Tongue (tissue), 2 donors: Measurements from ENCODE around the gene TNRC18. TPM values are rescaled to one million over a fixed set of nuclear protein-coding genes. Genes with fewer than 3 reads are reported as not detected.
"Not testable (repeated sequence)": the region's sequence is repeated elsewhere in the genome, so short reads cannot be mapped to it uniquely, and the experiment has no call there.

Experiments used
- DNase-seq: peaks from one replicate; pipeline ENCODE4 v3.0.0-alpha.2; 2015
- total RNA-seq: library from RNA; depleted of rRNA; stranded (reverse); fragments of >200 nt; gene quantifications from one replicate; pipeline ENCODE4 v1.2.3, GENCODE V29; 2014

TNRC18 gene
- total RNA-seq, 1 donor from 2014 or later = 63.0 TPM

DNA sequence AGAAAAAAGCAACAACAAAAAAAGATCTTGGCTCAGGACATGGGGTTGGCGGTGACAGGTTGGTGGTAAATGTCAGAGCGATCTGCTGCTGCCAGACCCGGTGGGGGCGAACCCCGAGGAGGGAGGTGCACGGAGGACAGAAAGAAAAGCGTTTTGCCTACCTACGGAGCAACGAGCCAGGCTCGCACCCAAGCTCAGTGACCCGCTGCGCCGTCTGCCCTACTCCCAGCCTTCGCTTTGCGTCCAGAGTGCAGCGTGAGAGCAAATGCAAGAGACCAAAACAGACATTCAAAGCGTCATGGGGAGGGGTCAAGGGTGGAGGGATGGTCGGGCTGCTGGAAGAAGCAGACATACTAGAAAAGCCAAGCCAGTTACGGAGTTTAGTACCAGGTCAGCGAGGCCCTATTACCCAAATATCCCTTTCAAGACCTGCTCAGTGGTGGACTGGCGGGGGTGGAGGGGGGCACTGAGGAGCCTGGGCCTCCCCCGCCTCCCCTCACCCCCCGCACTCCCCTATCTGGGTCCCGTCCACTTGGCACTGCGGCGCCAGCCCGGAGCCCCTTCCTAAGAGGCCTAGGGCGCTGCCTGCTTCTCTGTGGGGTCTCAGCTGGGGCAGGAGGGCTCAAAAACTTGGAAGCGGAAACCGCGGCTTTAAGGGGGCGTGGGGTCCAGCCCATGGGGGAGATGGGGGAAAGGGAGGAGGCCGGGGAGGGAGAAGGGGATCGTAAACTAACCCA is 74.0 kb downstream of the TNRC18 start:
- DNase-seq = no peak

GRCh38 chr7:5349005-5349380 is 74.6 kb downstream of the TNRC18 start:
- DNase-seq = no peak

DNA sequence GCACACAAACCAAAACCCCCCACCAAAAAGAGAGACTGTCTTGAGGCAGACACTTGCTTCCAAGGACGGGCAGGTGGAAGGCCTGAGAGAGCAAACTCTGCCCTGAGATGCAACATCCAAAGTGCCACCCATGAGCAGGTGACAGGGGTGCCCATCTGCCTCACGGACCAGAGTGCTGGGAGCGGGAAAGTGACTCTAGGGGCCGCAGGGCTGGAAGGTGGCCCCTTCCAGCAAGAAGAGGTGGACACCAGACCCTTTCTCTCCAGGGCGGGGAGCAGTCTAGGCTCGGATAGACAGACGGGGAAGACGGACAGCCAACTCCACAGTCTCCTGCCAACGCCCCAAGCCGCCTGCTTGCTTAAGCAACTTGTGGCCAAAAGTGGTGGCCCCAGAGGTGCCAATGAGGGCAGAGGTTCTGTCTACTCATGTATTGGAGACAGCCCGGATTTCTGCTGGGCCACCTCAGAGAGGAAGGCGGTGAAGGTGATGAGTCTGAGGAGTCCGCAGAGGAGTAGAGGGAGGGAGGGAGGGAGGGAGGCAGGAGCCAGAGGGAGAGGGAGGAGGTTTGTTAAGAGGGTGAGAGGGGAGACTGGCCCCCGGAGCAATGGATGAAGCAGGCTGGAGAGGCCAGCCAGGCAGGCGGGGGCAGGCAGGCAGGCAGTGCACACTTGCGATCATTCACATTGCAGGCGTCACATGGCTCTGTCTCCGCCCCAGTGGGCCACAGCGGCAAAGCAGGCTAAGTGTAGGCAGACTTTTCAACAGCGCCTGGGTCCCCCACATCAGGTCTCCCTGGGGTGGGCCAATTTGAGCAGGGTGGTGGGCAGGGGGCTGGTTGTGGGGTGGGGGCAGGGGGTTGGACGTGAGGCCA is 75.3 kb downstream of the TNRC18 start:
- no peak for DNase-seq

DNA sequence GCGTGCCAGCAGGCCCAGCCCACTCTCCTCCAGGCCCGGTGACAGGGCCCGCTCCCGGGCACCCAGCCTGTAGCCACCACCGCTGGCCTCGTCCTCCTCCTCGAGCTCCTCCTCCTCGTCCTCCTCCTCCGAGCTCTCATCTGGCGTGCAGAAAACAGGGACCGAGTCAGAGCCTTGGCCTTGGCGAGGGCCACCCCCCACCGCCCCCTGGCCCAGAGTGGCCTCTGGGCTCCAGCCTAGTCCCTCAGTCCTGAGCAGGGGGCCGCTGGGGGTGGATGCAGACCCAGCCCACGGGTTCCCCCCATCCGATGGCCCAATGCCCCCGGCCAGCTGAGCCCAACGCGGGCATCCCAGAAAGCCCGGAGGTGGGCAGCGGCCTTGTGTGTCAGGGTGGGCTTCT is 78.0 kb downstream of the TNRC18 start:
- no peak for DNase-seq

DNA sequence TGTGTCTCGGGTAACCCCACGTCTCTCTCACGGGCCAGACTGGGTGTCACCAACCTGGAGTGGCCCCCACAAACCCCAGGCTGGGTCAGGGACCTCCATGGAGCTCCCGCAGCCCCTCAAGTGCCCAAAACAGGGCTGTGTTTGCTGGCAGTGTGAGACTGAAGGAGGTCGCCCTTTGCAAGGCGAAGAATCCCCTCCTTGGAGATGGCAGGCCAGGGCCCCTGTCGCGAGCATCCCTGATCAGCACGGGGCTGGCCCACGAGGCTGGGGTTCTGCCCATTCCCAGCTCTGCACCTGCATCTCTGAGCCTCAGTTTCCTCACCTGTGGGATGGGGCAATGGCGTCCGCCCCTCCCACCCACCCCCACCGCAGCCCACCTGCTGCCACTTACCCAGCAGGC is 78.5 kb downstream of the TNRC18 start:
- DNase-seq = no peak

DNA sequence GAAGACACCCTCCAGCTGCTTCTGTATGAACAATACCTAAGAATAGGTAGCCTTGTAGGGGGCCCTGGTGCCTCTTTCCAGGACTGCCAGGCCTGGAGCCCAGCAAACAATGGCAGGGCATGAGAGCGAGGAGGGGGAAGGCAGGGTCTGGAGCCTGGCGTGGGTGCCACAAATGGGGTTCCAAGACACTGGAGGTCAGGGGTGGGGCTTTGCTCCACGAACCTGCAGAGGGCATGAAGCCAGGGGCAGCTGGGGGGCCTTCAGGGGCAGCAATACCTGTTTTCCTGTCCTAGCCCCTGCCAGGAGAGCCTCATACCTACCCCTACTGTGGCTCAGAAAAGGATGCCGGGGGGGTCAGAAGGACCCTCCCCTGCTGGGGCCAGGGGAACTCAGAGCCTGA is 79.3 kb downstream of the TNRC18 start:
- no peak for DNase-seq

DNA sequence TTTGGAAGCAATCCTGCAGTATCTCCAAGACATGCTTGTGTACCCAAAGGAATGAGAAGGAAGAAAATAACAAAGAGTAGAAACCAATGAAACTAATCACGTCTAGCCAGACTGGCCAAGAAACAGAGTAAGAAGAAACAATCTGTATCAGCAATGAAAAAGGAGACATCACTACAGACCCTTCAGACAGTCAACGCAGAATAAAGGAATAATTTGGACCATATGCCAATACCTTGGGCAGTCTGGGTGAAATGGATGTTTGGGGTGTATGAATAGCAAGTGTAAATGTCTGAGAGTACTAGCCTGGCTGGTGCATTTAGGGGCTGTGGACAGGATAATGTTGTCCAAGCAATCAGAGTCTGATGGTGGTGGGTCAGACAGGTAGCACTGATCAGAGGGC is 79.8 kb downstream of the TNRC18 start:
- DNase-seq = no peak

- no peak for DNase-seq
These were observed 81.0 kb downstream of the TNRC18 start for GRCh38 chr7:5342631-5343030.

DNA sequence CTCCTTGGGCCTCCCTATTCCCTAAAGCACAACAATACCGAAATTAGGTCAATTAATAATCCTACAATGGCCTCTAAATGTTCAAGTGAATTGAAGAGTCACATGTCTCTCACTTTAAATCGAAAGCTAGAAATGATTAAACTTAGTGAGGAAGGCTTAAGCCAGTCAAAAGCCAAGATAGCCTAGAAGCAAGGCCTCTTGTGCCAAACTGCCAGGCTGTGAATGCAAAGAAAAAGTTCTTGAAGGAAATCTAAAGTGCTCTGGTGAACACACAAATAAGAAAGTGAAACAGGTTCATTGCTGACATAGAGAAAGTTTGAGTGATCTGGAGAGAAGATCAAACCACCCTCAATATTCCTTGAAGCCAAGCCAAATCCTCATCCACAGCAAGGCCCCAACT is 83.7 kb downstream of the TNRC18 start:
- DNase-seq = no peak

GRCh38 chr7:5337047-5337446 is 86.6 kb downstream of the TNRC18 start:
- DNase-seq = no peak

DNA sequence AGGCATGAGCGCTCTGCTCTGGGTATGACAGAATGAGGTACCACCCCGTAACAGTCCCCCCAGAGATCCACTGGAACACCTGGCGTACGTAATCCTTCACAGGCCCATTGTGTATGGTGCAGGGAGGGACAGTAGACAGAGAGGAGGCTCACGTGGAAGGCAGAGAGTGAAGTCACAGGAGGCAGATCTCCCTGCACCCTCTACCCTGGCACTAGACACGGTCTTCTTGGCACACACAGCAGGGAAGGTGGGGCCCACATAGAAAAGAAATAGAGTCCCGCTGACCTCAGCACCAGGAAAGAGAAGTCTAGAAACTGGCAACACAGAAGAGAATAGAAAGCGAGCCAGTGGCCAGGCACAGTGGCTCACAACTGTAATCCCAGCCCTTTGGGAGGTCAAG is 89.0 kb downstream of the TNRC18 start:
- DNase-seq = no peak

- DNase-seq = no peak
These were observed 90.3 kb downstream of the TNRC18 start for GRCh38 chr7:5333121-5334045.

DNA sequence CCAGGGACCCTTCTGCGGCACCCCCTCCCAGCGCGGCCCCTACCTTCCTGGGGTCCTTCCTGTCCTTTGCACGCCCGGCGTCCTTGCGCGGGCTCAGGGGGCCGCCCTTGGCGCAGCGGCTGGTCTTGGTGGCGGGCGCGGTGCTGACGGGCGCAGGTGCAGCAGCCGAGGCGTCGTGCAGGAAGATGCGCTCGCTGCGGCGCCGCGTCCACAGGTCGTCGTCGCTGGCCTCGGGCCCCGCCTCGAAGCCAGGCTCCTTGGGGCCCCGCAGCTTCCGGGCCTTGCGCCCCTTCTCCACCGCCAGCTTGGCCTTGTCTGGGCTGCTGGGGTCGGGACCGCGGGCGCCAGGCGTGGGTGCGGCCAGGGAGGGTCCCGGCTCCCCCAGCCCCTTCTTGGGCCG is 91.1 kb downstream of the TNRC18 start:
- DNase-seq = no peak

GRCh38 chr7:5330288-5330687 is 93.3 kb downstream of the TNRC18 start:
- DNase-seq = no peak

GRCh38 chr7:5324961-5325360 is 98.7 kb downstream of the TNRC18 start:
- no peak for DNase-seq

GRCh38 chr7:5323800-5324781 is 99.5 kb downstream of the TNRC18 start:
- DNase-seq = not testable (repeated sequence)

DNA sequence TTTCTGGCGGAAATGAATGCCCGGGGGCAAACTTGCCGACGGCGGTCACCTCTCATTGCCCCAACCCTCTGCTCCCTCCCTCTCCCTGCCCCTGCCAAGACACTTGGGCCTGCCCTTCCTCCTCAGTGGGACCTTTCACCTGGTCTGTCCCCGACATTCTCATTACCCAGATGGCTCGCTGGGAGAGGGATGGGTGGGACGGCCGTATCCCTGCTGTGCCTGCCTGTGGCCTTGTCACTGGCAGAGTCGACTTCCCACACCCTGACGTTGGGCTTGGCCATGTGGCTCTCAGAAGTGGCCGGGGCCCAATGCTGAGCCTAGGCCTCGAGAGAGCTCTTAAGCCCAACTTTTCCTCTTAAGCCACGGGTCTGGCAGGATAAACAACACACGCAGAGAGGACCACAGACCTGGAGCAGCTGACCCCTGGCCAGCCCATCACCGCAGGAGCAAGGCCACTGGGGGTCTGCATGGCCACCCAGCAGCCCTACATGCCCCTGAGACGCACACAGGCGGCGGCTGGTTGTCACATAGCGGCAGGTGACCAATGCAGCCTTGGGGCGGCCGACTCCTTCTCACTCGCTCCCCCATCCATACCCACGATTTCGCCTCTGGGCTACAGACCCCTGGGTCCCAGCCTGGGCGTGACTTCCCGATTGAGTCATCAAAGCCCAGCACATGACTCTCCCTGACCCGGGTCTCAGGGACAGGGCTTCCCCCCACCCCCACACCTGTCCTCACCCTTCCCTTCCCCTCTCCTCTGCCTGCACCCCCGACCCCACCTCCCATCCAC is 100.8 kb downstream of the TNRC18 start:
- DNase-seq = no peak

- DNase-seq = no peak
These were observed 102.7 kb downstream of the TNRC18 start for GRCh38 chr7:5320802-5321396.

- DNase-seq = no peak
These were observed 103.2 kb downstream of the TNRC18 start for GRCh38 chr7:5320391-5320790.

DNA sequence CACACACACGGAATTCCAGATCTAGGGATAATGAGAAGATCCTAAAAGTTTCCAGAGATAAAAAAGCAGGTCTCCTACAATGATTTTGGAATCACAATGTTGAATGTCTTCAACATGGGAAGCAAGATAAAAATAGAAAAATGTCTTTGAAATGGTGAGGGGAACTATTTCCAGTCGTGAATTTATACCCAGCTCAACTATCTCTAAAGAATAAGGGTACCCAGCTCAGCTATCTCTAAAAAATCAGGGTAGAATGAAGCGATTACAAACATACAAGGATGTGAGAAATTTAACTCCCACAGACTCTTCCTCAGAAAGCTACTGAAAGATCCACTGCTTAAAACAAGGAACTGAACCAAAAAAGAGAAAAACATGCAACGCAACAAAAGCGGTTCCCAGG is 105.0 kb downstream of the TNRC18 start:
- DNase-seq = not testable (repeated sequence)
